ENCODE data around the gene JOSD2.

The JOSD2 gene

DNA sequence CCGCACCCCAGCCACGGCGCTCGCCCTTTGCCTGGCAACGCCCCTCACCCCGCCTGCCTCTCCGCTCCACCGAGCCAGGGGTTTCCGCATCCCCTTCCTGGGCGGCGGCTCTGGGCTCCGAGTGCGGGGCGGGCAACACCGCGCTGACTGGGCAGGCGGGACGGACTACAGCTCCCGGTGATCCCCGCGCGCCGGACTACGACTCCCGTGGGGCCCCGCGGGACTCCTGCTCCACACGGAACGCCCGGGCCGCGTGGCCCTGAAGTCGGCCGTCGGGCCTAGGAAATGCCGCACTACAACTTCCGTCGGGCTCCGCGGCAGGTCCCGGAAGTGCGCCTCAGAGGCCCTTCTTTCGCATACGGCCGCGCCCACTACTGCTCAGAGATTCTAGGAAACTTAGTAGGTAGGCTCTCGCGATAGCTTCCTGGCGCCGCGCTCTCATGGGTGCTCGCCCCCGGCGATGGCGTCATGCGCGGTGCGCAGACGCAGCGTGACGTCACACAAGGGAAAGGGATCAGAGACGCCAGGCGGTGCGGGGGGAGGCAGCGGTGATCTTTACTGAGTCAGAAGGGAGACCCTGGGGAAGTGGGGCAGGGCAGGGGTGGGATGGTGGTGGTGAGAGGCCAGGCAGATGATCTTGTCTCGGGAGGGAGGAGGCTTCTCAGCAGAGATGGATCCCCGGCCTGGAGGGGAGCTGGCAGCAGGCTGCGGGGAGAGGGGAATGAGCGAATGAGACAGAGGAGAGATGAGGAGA lies at the start of gene JOSD2:
JOSD2 (minus strand) TSS at position 123 of the 754 bp plus-strand sequence. CDS start 760 bp downstream, outside the sequence.
- peak; percentile 99 for DNase-seq (ENCODE audit: low spot score)

GRCh38 chr19:50559636-50560035 lies 48.6 kb upstream of the JOSD2 start:
- no peak for DNase-seq (ENCODE audit: low spot score)

DNA sequence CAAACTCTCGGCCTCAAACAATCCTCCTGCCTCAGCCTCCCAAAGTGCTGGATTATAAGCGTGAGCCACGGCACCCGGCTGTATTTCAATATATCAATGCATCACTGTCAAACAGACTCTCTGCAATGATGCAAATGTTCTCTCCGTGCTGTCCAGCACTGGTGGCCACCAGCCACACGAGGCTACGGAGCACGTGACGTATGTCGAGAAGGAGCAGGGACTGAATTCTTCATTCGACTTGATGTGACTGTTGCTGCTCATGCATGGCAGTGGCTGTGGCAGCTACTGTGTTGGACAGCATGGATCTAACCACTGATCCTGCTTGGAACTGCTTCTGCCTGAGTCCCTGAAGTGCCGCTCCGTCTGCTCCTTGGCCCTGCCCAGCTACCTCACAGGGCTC lies 47.5 kb upstream of the JOSD2 start:
- DNase-seq (ENCODE audit: low spot score) = no peak

GRCh38 chr19:50558039-50558438 lies 47.0 kb upstream of the JOSD2 start:
- no peak for DNase-seq (ENCODE audit: low spot score)

- DNase-seq (ENCODE audit: low spot score) = peak; percentile 19
Observed at GRCh38 chr19:50557009-50557613, 46.1 kb upstream of the JOSD2 start.

DNA sequence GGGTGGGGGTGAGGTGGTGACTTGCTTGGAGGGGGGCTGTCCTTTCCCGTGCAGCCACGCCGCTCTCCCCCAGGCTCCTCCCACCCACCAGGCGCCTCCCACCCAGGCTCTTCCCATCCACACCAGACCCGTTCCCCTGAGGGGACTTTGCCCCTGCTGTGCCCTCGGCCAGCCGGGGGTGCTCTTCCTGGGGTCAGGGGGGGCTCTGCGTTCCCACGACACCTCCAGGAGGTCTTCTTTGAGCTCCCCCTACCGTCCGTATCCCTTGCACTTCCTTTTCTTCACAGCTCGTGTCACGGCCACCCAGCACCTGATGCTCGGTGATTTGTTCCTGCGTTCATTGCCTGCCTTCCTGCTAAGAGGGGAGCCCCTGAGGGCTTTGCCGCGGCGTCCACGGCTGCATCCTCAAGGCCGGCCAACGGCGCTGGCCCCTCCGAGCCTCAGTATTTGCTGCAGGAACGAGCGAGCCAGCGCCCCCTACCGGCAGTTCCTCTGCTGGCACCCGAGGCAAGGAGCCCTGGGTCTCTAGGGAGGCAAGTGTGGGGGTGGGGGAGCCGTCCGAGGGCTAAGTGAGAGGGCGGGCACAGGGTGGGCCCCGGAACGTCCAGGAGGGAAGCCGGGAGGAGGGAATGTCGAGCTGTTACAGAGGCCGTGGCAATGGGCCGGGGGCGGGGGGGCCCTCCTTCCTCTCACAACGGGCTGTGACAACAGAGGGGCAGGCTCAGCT lies 45.5 kb upstream of the JOSD2 start:
- peak; percentile 72 for DNase-seq (ENCODE audit: low spot score)

GRCh38 chr19:50555450-50556281 lies 44.7 kb upstream of the JOSD2 start:
- DNase-seq (ENCODE audit: low spot score) = no peak

- no peak for DNase-seq (ENCODE audit: low spot score)
Observed at GRCh38 chr19:50555033-50555432, 44.0 kb upstream of the JOSD2 start.

- no peak for DNase-seq (ENCODE audit: low spot score)
Observed at GRCh38 chr19:50554212-50554611, 43.2 kb upstream of the JOSD2 start.

GRCh38 chr19:50553134-50553703 lies 42.2 kb upstream of the JOSD2 start:
- DNase-seq (ENCODE audit: low spot score) = no peak

DNA sequence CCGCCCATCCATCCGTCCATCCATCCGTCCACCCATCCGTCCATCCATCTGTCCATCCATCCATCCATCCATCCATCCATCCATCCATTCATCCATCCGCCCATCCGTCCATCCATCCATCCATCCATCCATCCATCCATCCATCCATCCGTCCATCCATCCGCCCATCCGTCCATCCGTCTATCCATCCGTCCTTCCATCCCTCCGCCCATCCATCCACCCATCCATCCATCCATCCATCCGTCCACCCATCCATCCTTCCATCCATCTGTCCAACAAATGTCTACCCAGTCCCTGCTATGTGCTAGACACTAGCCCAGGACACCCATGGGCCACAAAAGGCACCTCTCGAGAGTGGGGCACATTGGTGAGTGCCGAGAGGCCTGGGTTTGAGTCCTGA lies 41.5 kb upstream of the JOSD2 start:
- no peak for DNase-seq (ENCODE audit: low spot score)

DNA sequence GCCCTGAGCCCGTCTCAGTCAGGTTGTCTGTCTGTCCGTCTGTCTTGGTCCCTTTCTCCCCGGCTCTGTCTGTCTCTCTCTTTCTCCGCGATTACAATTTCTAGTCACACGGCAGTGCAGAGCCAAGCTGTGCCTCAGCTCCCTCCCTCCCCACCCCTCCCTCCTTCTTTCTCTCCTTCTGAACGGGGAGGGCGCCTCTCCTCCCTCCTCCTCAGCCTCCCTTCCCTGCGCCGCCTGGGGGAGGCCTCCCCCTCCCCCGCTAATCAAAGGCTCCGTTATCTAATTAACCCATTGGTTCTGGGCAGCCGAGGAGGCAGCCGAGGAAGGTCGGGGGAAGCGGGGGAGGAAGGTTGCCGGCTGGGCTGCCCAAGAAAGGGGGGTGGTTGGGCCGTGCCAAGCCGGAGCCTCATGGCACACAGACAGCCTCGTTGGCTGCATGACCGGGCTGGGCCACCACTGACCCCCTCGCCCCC lies 40.8 kb upstream of the JOSD2 start:
- DNase-seq (ENCODE audit: low spot score) = no peak

- DNase-seq (ENCODE audit: low spot score) = no peak
Observed at GRCh38 chr19:50551034-50551714, 40.2 kb upstream of the JOSD2 start.

GRCh38 chr19:50550594-50550966 lies 39.6 kb upstream of the JOSD2 start:
- no peak for DNase-seq (ENCODE audit: low spot score)

DNA sequence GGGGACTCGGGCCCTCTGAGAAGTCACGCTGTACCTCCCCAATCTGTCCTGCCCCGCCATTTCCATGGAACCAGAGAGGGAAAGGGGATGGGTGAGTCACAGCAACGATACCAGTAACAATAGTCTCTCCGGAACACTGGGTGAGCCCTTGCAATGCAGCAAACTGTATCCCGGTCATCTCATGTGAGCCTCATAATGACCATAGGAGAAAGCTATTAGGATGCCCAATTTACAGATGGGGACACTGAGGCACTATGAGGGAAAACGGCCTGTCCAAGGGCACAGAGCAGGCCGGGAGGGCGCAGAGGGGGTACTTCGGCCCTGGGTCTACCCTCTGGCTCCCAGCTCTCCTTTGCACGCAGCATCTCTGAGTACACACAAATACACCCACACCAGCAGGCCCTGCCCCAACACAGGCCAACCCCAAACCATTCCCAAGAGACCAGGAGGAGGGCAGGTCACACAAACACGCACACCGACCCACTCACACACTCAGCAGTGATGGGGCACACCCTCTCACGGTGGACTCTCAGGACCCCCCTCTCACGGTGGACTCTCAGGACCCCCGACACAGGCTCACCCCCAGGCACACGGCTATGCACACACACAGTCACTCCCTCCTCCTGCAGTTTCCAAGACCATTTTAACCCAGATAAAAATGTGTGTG lies 39.1 kb upstream of the JOSD2 start:
- DNase-seq (ENCODE audit: low spot score) = no peak

DNA sequence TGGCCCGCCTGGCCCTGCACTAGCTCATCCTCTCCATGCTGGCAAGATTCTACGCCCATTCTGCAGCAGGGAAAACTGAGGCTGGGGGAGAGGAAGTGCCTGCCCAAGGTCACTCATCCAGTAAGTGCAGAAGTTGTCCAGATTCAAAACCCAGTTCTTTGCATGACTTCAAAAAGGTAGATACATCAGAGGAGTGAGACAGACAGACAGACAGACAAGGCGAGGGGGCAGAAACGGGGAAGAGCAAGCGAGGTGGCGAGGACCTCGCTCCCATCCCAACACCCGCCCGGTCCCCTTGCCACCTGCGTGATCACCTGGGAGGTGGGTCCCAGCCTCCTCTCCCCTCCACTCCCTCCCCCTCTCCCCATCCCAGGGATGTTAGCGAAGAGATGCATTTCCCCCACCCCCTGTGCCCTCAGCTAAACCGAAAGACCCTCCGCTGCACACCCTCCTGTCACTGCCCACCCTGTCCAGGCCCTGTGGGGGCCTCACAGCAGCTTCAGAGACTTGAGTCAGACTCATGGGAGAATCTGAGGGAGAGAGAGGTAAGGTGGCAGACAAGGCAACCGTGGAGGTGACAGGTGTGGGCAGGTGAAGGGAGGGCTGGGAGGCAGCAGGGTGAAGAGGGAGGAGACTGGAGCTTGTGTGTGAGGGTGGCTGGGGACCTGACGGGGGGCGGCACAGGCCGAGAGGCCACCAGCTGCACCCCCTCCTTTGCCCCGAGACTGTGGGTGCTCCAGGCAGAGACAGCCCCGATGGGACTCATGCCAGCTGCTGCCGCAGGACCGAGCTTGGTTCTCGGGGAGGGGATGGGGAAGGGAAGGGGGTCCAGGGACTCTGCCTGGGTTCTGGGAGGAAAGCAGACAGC lies 38.3 kb upstream of the JOSD2 start:
- DNase-seq (ENCODE audit: low spot score) = no peak

DNA sequence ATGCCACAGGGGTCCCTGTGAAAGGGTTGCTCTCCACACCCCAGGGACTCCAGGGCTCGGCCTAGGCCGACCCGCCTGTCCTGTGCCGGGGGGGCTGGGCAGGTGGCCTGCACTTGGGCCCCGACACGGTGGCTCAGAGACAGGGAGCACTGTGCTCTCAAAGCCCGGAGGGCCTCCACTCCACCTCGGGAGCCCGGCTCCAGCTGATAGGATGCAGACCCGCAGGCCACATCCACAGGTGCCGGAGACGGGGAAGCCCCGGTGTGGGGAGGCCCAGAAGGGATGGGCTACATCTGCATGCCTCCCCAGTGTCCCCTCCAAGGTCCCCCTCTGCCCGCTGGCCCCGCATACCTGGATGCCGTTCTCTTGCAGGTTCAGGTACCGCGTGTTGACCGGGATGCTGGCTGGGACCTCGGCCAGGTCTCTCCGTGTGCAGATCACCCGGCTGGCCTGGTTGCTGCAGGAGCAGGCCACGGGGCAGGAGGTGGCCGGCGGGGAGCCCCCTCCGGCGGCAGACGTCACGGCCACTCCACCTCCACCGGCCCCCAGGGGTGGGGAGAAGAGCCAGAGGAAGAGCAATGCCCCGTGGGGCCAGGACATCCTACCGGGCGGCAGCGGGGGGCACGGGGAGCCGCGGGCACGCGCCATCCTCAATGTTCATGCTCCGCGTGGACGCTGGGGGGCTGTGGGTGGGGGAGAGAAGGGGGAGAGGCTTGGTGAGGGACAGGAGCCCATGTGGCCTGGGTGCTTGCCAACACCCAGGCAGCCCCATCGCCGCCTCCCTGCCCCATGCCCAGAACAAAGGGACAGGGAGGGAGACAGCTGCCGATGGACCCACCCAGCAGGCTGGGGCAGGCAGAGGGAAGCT lies 37.4 kb upstream of the JOSD2 start:
- DNase-seq (ENCODE audit: low spot score) = no peak

DNA sequence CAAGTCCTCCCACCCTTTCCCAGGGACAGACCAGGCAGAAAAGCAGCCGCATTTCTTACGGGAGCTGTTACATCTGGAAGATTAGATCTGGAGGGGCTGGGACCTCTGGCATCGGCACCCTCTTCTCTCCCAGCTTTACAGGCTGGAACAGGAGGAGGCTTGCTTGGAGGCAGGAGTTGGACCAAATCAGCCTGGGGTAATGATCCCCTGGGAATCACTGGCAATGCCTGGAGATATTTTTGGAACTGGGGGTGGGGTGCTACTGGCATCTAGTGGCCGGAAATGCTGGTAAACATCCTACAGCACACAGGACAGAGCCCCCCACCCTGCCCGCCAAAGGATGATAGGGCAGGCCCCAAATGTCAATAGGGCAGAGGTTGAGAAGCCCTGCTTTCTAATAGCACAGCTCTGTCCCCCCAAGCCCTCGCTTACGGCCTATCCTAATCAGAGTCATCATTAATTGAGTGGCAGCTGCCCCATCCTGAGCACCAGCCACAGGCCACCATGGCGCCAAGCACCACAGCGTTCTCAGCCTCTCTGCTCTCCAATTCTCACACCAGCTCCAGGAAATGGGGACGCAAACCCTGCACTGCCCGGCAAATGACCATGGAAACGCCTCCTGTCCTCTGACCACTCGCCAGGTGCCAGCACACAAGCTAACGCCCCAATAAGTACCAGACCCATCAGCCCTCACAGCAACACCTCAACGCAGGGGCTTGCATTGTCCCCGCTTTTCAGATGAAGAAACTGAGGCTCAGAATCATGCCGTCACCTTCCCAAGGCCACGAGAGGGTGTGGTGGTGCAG lies 36.6 kb upstream of the JOSD2 start:
- no peak for DNase-seq (ENCODE audit: low spot score)

All from LoVo (cell line).